ENCODE data around the gene NUDT12. TPM values are rescaled to one million over a fixed set of nuclear protein-coding genes. Genes with fewer than 3 reads are reported as not detected.

NUDT12 gene
- total RNA-seq, 2 experiments from 2014 or later: 0.29 to 0.40 TPM

DNA sequence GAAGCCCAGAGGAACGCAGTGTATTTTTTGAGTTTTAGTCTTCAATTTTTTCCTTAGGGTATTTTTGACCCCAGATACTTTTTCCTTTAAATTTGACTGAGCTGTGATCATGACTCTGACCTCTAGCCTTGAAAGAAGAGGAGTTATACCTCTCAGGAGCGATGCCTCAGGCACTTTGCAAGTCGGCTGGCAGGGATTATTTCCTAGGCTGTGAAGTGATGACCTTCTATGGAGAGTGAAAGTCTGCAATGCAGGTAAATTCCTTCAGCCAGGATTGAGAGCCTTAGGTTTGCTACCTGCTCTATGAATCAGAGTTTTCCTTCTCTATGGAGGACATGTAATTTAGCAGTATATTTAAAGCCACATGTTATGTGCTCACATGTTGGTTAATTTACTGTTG lies 10.8 kb upstream of the NUDT12 start:
- Mint-ChIP-seq H3K4me3 (no peak overlapping the region), H3K36me3 (ENCODE audit: low read depth) (no peaks in the 10 kb centered on the region), H3K27ac (no peak overlapping the region), H3K4me1 (ENCODE audit: low read depth) (no peaks in the 10 kb centered on the region), H3K9me3 (ENCODE audit: insufficient read depth) (no peaks in the 10 kb centered on the region), H3K27me3 (ENCODE audit: low read depth) (peaks cover 6% of the 10 kb centered on the region)
- CTCF ChIA-PET: no interaction called here
- DNase-seq (no peak), ATAC-seq (no peak)
- POLR2A ChIA-PET: no interaction called here

GRCh38 chr5:103572454-103572853 lies 9.9 kb upstream of the NUDT12 start:
- H3K27me3 Mint-ChIP-seq (ENCODE audit: low read depth): peaks cover 8% of the 10 kb centered on the region
- ChIA-PET POLR2A (no interaction called here), CTCF (no interaction called here)
- ATAC-seq (no peak), DNase-seq (no peak)
- H3K36me3 Mint-ChIP-seq (ENCODE audit: low read depth): no peaks in the 10 kb centered on the region
- H3K27ac Mint-ChIP-seq: no peak overlapping the region
- no peaks in the 10 kb centered on the region for H3K9me3 Mint-ChIP-seq (ENCODE audit: insufficient read depth)
- no peak overlapping the region for H3K4me3 Mint-ChIP-seq
- H3K4me1 Mint-ChIP-seq (ENCODE audit: low read depth): no peaks in the 10 kb centered on the region

DNA sequence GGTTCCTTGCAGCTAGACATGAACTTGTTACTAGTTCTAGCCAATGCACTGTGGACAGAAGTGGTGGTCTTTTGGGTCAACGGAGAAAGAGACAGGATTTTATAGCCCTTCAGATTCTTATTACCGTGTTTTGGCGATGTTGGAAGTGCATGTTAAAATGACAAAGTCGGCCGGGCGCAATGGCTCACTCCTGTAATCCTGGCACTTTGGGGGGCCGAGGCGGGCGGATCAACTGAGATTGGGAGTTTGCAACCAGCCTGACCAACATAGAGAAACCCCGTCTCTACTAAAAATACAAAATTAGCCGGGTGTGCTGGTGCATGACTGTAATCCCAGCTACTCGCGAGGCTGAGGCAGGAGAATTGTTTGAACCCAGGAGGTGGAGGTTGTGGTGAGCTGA lies 9.1 kb upstream of the NUDT12 start:
- ATAC-seq: no peak
- Mint-ChIP-seq H3K36me3 (ENCODE audit: low read depth) (no peaks in the 10 kb centered on the region), H3K4me1 (ENCODE audit: low read depth) (no peaks in the 10 kb centered on the region), H3K4me3 (no peak overlapping the region), H3K27ac (no peak overlapping the region), H3K9me3 (ENCODE audit: insufficient read depth) (no peaks in the 10 kb centered on the region), H3K27me3 (ENCODE audit: low read depth) (peaks cover 8% of the 10 kb centered on the region)
- ChIA-PET CTCF (interaction anchor here (1.5 kb wide), 1 partner anchor 10 kb away, joined by 4 read pairs; no protein-coding TSS in a partner anchor), POLR2A (no interaction called here)
- no peak for DNase-seq

DNA sequence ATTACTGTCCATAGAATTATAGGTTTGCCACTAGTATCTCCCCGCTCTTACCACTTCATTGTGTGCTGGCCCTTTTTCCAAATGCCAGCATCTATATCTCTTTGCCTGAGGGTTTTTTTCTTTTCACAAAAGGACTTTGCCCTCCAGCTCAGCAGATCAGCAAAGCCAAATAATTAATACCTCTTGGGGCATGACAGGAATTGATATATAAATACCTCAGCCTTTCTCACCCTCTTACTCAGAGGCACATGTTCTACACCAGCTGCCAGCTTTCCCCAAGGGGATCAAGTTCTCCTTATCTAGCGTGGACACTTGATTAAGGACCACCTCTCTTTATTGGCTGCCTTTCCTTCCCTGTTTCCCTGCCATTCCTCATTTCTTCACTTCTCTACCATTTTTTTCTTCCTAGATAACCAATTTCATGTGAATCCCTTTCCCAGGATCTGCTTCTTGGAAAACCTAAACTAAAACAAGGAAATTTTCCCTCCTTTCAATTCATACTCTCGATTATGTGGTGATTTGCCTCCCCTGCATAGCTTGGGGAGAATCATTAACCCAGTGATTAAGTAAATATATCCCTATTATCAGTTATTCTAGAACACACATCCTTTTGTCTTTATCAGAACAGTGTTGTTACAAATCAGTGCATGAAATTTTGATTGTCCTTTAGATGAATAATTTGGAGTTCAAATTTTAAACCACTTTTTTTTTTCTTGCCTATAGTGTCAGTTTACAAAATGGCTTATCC lies 6.9 kb upstream of the NUDT12 start:
- H3K9me3 Mint-ChIP-seq (ENCODE audit: insufficient read depth): no peaks in the 10 kb centered on the region
- ATAC-seq (no peak), DNase-seq (no peak)
- H3K27ac Mint-ChIP-seq: no peak overlapping the region
- H3K27me3 Mint-ChIP-seq (ENCODE audit: low read depth): peaks cover 11% of the 10 kb centered on the region
- H3K4me3 Mint-ChIP-seq: no peak overlapping the region
- ChIA-PET POLR2A (no interaction called here), CTCF (interaction anchor here (0.6 kb wide), 1 partner anchor 11 kb away, joined by 3 read pairs; no protein-coding TSS in a partner anchor)
- no peaks in the 10 kb centered on the region for H3K36me3 Mint-ChIP-seq (ENCODE audit: low read depth)
- H3K4me1 Mint-ChIP-seq (ENCODE audit: low read depth): no peaks in the 10 kb centered on the region

DNA sequence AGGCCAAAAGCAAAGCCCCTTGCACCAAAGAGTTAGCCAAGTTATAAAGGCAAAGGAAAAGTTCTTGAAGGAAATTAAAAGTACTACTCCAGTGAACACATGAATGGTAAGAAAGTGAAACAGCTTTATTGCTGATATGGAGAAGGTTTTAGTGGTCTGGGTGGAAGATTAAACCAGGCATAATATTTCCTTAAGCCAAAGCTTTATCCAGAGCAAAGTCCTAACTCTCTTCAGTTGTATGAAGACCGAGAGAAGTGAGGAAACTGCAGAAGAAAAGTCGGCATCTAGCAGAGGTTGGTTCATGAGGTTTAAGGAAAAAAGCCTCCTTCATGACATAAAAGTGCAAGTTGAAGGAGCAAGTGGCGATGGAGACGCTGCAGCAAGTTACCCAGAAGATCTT lies 3.1 kb upstream of the NUDT12 start:
- Mint-ChIP-seq H3K4me1 (ENCODE audit: low read depth) (peaks cover 18% of the 10 kb centered on the region), H3K4me3 (no peak overlapping the region), H3K36me3 (ENCODE audit: low read depth) (no peaks in the 10 kb centered on the region), H3K9me3 (ENCODE audit: insufficient read depth) (no peaks in the 10 kb centered on the region), H3K27me3 (ENCODE audit: low read depth) (peaks cover 8% of the 10 kb centered on the region), H3K27ac (no peak overlapping the region)
- ATAC-seq (no peak), DNase-seq (no peak)
- POLR2A ChIA-PET: no interaction called here
- CTCF ChIA-PET: no interaction called here

GRCh38 chr5:103561685-103562452 lies 720 bp downstream of the NUDT12 start:
- peaks cover 3% of the 10 kb centered on the region for H3K27me3 Mint-ChIP-seq (ENCODE audit: low read depth)
- CTCF ChIA-PET: no interaction called here
- POLR2A ChIA-PET: no interaction called here
- H3K36me3 Mint-ChIP-seq (ENCODE audit: low read depth): no peaks in the 10 kb centered on the region
- ATAC-seq (peak; percentile 41), DNase-seq (no peak)
- H3K9me3 Mint-ChIP-seq (ENCODE audit: insufficient read depth): no peaks in the 10 kb centered on the region
- H3K4me1 Mint-ChIP-seq (ENCODE audit: low read depth): peaks cover 18% of the 10 kb centered on the region
- H3K4me3 Mint-ChIP-seq: peak overlapping the region; percentile 78
- peak overlapping the region; percentile 68 for H3K27ac Mint-ChIP-seq

DNA sequence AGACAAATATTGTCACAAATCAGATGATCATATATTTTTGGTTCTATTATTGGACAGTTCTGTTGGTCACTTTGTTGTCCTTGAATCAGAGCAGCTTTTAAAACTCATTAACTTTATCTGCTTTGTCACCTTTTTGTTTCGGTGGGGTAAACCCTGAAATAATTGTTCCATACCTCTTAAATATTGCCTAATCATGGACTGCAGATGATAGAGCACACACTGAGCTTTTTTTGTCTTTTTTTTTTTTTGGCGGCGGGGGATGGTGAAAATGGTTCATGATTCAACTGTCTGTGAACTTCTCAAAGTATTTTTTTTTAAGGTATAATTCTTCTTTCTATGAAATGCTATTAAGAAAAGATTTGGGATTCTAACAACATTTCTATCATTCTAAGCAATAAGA lies 1.8 kb downstream of the NUDT12 start:
- Mint-ChIP-seq H3K4me3 (no peak overlapping the region), H3K9me3 (ENCODE audit: insufficient read depth) (no peaks in the 10 kb centered on the region), H3K27me3 (ENCODE audit: low read depth) (peaks cover 3% of the 10 kb centered on the region), H3K36me3 (ENCODE audit: low read depth) (no peaks in the 10 kb centered on the region), H3K27ac (no peak overlapping the region), H3K4me1 (ENCODE audit: low read depth) (peaks cover 18% of the 10 kb centered on the region)
- CTCF ChIA-PET: interaction anchor here (1.1 kb wide), 1 partner anchor 22 kb away, joined by 3 read pairs; no protein-coding TSS in a partner anchor
- DNase-seq (no peak), ATAC-seq (no peak)
- POLR2A ChIA-PET: no interaction called here

DNA sequence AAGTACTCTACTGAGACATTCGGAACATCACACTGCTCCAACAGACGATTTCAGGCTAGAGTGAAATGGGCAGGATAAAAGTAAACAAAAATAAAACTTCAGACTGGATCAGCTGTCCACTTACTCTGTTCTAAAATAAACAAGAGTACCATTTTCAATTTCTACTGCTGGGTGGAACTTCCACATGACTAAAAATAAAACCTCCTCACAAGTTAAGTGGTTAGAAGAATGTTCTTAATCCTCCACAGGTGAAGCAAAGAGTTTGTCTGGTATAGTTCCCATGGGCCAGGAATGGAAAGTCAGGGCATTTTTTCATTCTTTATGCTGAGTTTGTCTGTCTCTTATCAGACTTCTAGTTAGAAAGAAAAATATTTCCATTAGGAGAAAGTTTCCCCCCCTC lies 15.7 kb downstream of the NUDT12 start:
- no peak overlapping the region for H3K4me3 Mint-ChIP-seq
- ATAC-seq (no peak), DNase-seq (no peak)
- H3K27ac Mint-ChIP-seq: no peak overlapping the region
- H3K9me3 Mint-ChIP-seq (ENCODE audit: insufficient read depth): no peaks in the 10 kb centered on the region
- ChIA-PET POLR2A (no interaction called here), CTCF (no interaction called here)
- H3K4me1 Mint-ChIP-seq (ENCODE audit: low read depth): no peaks in the 10 kb centered on the region
- no peaks in the 10 kb centered on the region for H3K36me3 Mint-ChIP-seq (ENCODE audit: low read depth)
- H3K27me3 Mint-ChIP-seq (ENCODE audit: low read depth): peaks cover 4% of the 10 kb centered on the region

GRCh38 chr5:103542441-103542840 lies 20.1 kb downstream of the NUDT12 start:
- no peaks in the 10 kb centered on the region for H3K4me1 Mint-ChIP-seq (ENCODE audit: low read depth)
- no peak for ATAC-seq
- ChIA-PET CTCF (no interaction called here), POLR2A (no interaction called here)
- H3K27me3 Mint-ChIP-seq (ENCODE audit: low read depth): peaks cover 4% of the 10 kb centered on the region
- no peak overlapping the region for H3K27ac Mint-ChIP-seq
- no peak overlapping the region for H3K4me3 Mint-ChIP-seq
- no peaks in the 10 kb centered on the region for H3K36me3 Mint-ChIP-seq (ENCODE audit: low read depth)
- no peaks in the 10 kb centered on the region for H3K9me3 Mint-ChIP-seq (ENCODE audit: insufficient read depth)
- no peak for DNase-seq

DNA sequence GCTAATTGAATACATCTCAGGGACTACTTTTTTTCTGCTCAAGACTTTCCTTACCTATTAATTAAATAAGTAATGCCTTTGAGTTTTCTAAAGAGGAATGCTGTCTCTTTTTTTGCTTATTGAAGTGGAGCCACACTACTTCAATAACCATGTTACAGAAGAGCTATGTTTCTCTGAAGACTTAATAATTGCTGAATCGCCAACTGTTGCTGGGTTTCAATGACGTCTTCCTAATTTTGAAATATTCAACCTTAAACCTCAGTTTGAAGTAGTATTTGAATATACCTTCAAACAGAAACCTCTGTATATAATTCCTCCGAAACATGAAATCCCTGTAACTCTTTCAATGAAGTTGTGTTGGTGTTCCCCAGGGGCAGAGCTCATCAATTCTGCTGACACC lies 21.0 kb downstream of the NUDT12 start:
- Mint-ChIP-seq H3K9me3 (ENCODE audit: insufficient read depth) (no peaks in the 10 kb centered on the region), H3K4me3 (no peak overlapping the region), H3K27me3 (ENCODE audit: low read depth) (peaks cover 4% of the 10 kb centered on the region), H3K4me1 (ENCODE audit: low read depth) (no peaks in the 10 kb centered on the region), H3K36me3 (ENCODE audit: low read depth) (no peaks in the 10 kb centered on the region), H3K27ac (no peak overlapping the region)
- ChIA-PET CTCF (no interaction called here), POLR2A (no interaction called here)
- ATAC-seq (no peak), DNase-seq (no peak)

- no peak for ATAC-seq
- H3K4me3 Mint-ChIP-seq: no peak overlapping the region
- POLR2A ChIA-PET: no interaction called here
- no peaks in the 10 kb centered on the region for H3K36me3 Mint-ChIP-seq (ENCODE audit: low read depth)
- H3K4me1 Mint-ChIP-seq (ENCODE audit: low read depth): no peaks in the 10 kb centered on the region
- DNase-seq: no peak
- peaks cover 4% of the 10 kb centered on the region for H3K27me3 Mint-ChIP-seq (ENCODE audit: low read depth)
- H3K9me3 Mint-ChIP-seq (ENCODE audit: insufficient read depth): no peaks in the 10 kb centered on the region
- H3K27ac Mint-ChIP-seq: no peak overlapping the region
- CTCF ChIA-PET: no interaction called here
Measured at GRCh38 chr5:103541114-103541513, 21.5 kb downstream of the NUDT12 start.

- Mint-ChIP-seq H3K36me3 (ENCODE audit: low read depth) (no peaks in the 10 kb centered on the region), H3K4me1 (ENCODE audit: low read depth) (no peaks in the 10 kb centered on the region), H3K9me3 (ENCODE audit: insufficient read depth) (no peaks in the 10 kb centered on the region), H3K4me3 (no peak overlapping the region), H3K27me3 (ENCODE audit: low read depth) (no peaks in the 10 kb centered on the region), H3K27ac (no peak overlapping the region)
- ATAC-seq: no peak
- CTCF ChIA-PET: no interaction called here
- POLR2A ChIA-PET: no interaction called here
- DNase-seq: no peak
Measured at GRCh38 chr5:103539376-103540330, 22.9 kb downstream of the NUDT12 start.

Data from activated CD8-positive, alpha-beta T cell treated with anti-CD3 and anti-CD28 coated beads, Interleukin-2, amount 10 ng/mL, durations not matched to agents 7 days and 5 days (primary cell).